Endothelial cell of umbilical vein (primary cell): ENCODE data around the gene PTPRD. TPM values are rescaled to one million over a fixed set of nuclear protein-coding genes. Genes with fewer than 3 reads are reported as not detected.

Experiments used
- BruUV-seq: library from RNA; stranded (reverse); fragments of 400-500 nt; replicated peaks from 2 replicates; lab custom pipeline; 2021; lab: Mats Ljungman, UMichigan
- CTCF ChIA-PET: fragments of 300-600, 350-600 bp; sonication (Branson Sonifier 250); formaldehyde crosslinking; loops from one replicate; lab custom pipeline; 2021; ENCODE audit warnings: antibody characterized with exemption, inconsistent platforms; lab: Charles Lee
- POLR2A ChIA-PET: fragments of 300-600, 350-600 bp; sonication (Branson Sonifier 250); formaldehyde crosslinking; loops from one replicate; lab custom pipeline; 2021; ENCODE audit warnings: antibody characterized with exemption, inconsistent platforms; lab: Charles Lee
- DNase-seq: peaks from one replicate; pipeline ENCODE4 v3.0.0-alpha.2; 2011; ENCODE audit warnings: low read depth, low spot score
- FAIRE-seq: peaks from 2 replicates; lab custom pipeline; 2011; peaks lifted over from hg19 to GRCh38; lab: Jason Lieb, UNC
- H2AFZ ChIP-seq: 2 replicates; pipeline ENCODE4 v1.6.0; 2012; ENCODE audit warnings: low read depth, low read length, control low read depth, inconsistent platforms
- H3K27ac ChIP-seq: 2 replicates; pipeline ENCODE4 v1.5.1; 2011; ENCODE audit warnings: low read depth, mild to moderate bottlenecking, control low read depth, low read length, moderate library complexity; ENCODE audit not compliant: insufficient read depth
- H3K27me3 ChIP-seq, 2 experiments: 2 replicates each; pipeline versions ENCODE4 v1.6.0 to v1.6.1; 2011; ENCODE audit warnings: low read length in 2 of 2, mixed read lengths in 1 of 2; ENCODE audit not compliant: control insufficient read depth in 2 of 2, insufficient read depth in 2 of 2
- H3K36me3 ChIP-seq, 2 experiments: 2 replicates in 1 of 2; 3 replicates in 1 of 2; pipeline ENCODE4 v1.5.1; 2011; ENCODE audit warnings: low read length in 2 of 2, mild to moderate bottlenecking in 1 of 2, moderate library complexity in 1 of 2; ENCODE audit not compliant: control insufficient read depth in 2 of 2, insufficient read depth in 2 of 2; ENCODE audit errors: extremely low read depth in 1 of 2
- H3K4me1 ChIP-seq: 3 replicates; pipeline ENCODE4 v1.5.1; 2011; ENCODE audit warnings: mild to moderate bottlenecking, low read length; ENCODE audit not compliant: control insufficient read depth, insufficient read depth; ENCODE audit errors: extremely low read depth
- H3K4me2 ChIP-seq: 2 replicates; pipeline ENCODE4 v1.6.1; 2011; ENCODE audit warnings: low read length, control low read depth, mixed read lengths; ENCODE audit not compliant: insufficient read depth
- H3K4me3 ChIP-seq, 3 experiments: fragments of 200-600 bp in 1 of 3; sonication (generic), shearing (Covaris generic) in 1 of 3; replicated peaks in 1 of 3; 2 replicates each; pipeline ENCODE4 v1.5.1; 2011 to 2016; ENCODE audit warnings: control low read depth in 3 of 3, low read length in 3 of 3, mild to moderate bottlenecking in 2 of 3, inconsistent platforms in 1 of 3, low read depth in 1 of 3, moderate library complexity in 1 of 3; ENCODE audit not compliant: insufficient read depth in 1 of 3
- H3K79me2 ChIP-seq: 2 replicates; pipeline ENCODE4 v1.6.0; 2012; ENCODE audit warnings: low read length, inconsistent platforms; ENCODE audit not compliant: control insufficient read depth, insufficient read depth
- H3K9ac ChIP-seq: replicated peaks from 2 replicates; pipeline ENCODE3; 2011; ENCODE audit warnings: low read length, control low read depth; ENCODE audit not compliant: insufficient read depth; ENCODE audit errors: extremely low read depth
- H3K9me1 ChIP-seq: replicated peaks from 3 replicates; pipeline ENCODE4 v1.6.0; 2011; ENCODE audit warnings: mild to moderate bottlenecking, low read length; ENCODE audit not compliant: control insufficient read depth, insufficient read depth; ENCODE audit errors: extremely low read depth
- H3K9me3 ChIP-seq: replicated peaks from 2 replicates; pipeline ENCODE4 v1.5.1; 2012; ENCODE audit warnings: low read length, inconsistent platforms; ENCODE audit not compliant: control insufficient read depth, insufficient read depth
- H4K20me1 ChIP-seq: replicated peaks from 2 replicates; pipeline ENCODE3; 2011; ENCODE audit warnings: mild to moderate bottlenecking, low read length; ENCODE audit not compliant: control insufficient read depth, insufficient read depth; ENCODE audit errors: extremely low read depth
- CTCF ChIP-seq, 2 donors: IDR thresholded peaks; 1 replicate in 1 of 2; 2 replicates in 1 of 2; pipeline ENCODE4 v1.5.1; 2011; ENCODE audit warnings: low read length in 2 of 2, mild to moderate bottlenecking in 2 of 2, moderate library complexity in 2 of 2, control low read depth in 1 of 2, inconsistent platforms in 1 of 2, low read depth in 1 of 2; ENCODE audit not compliant: insufficient read depth in 1 of 2; ENCODE audit errors: extremely low read depth in 1 of 2
- EZH2 ChIP-seq: IDR thresholded peaks from 2 replicates; pipeline ENCODE4 v1.6.1; 2012; ENCODE audit warnings: borderline replicate concordance, low read depth, mild to moderate bottlenecking, moderate library complexity, low read length, inconsistent platforms; ENCODE audit not compliant: severe bottlenecking
- FOS ChIP-seq: IDR thresholded peaks from 2 replicates; pipeline ENCODE4 v1.6.1; 2011; ENCODE audit warnings: mild to moderate bottlenecking, low read length, moderate library complexity, borderline replicate concordance; ENCODE audit not compliant: insufficient read depth
- GATA2 ChIP-seq: IDR thresholded peaks from 2 replicates; pipeline ENCODE4 v1.7.0; 2011; ENCODE audit warnings: low read depth, mild to moderate bottlenecking, moderate library complexity, mixed read lengths, low read length; ENCODE audit not compliant: insufficient read length, insufficient read depth
- JUN ChIP-seq: IDR thresholded peaks from 2 replicates; pipeline ENCODE4 v1.6.1; 2011; ENCODE audit warnings: borderline replicate concordance, low read depth; ENCODE audit not compliant: insufficient read length, insufficient read depth
- MAX ChIP-seq: IDR thresholded peaks from 2 replicates; pipeline ENCODE4 v1.6.1; 2011; ENCODE audit not compliant: insufficient read depth, insufficient read length
- MYC ChIP-seq: IDR thresholded peaks from one replicate; pipeline ENCODE4 v1.6.1; 2011; ENCODE audit warnings: mild to moderate bottlenecking, low read depth, low read length
- POLR2A ChIP-seq: IDR thresholded peaks from 2 replicates; pipeline ENCODE4 v1.6.1; 2012; ENCODE audit warnings: low read depth, mild to moderate bottlenecking, control low read depth, low read length
- POLR2AphosphoS5 ChIP-seq: IDR thresholded peaks from 2 replicates; pipeline ENCODE4 v1.6.1; 2012; ENCODE audit warnings: low read depth, mild to moderate bottlenecking, control low read depth, low read length, moderate library complexity; ENCODE audit not compliant: insufficient read depth
- dilution Hi-C: fragments of 300-500 bp; cut with MboI; formaldehyde crosslinking; loops from one replicate; pipeline ENCODE4 v1.15.0; 2019; ENCODE audit warnings: low sequenced_read_pairs; ENCODE audit not compliant: extremely low pct_ligation_motif_present
- intact Hi-C: fragments of 100-400 bp; cut with micrococcal nuclease; formaldehyde crosslinking; loops from one replicate; pipeline ENCODE4 v1.10.0; 2022
- polyA plus RNA-seq, 4 experiments: library from polyadenylated mRNA; depleted of rRNA in 3 of 4; stranded (reverse) in 3 of 4; unstranded in 1 of 4; fragments of >200 nt; gene quantifications; 2 replicates each; pipeline versions ENCODE4 v1.2.1 to v1.2.3, GENCODE V29; 2011 to 2012; ENCODE audit warnings: missing spikeins in 1 of 4
- total RNA-seq: library from RNA; stranded (reverse); gene quantifications from 2 replicates; pipeline ENCODE4 v1.2.3, GENCODE V29; 2021

PTPRD gene
- total and polyA plus RNA-seq, 2 donors (not counting 3 experiments of a cell fraction or from before 2014, with no cell fraction given) = 5.5 to 5.7 TPM

- Histone ChIP-seq H3K4me3 (no peak overlapping the region), H3K9me1 (no peaks in the 10 kb centered on the region), H3K27me3 (no peaks in the 10 kb centered on the region), H3K27ac (no peak overlapping the region), H3K36me3 (no peaks in the 10 kb centered on the region), H3K4me2 (no peak overlapping the region), H2AFZ (no peak overlapping the region), H3K79me2 (no peaks in the 10 kb centered on the region), H3K4me1 (no peaks in the 10 kb centered on the region), H3K9ac (no peak overlapping the region), H4K20me1 (no peaks in the 10 kb centered on the region), H3K9me3 (no peaks in the 10 kb centered on the region)
- CTCF ChIA-PET = interaction anchor here (1.2 kb wide), 1 partner anchor 84 kb away, joined by 3 read pairs; no protein-coding TSS in a partner anchor
- POLR2A ChIA-PET = no interaction called here
- DNase-seq (no peak), FAIRE-seq (no peak)
- TF ChIP-seq JUN (no peak), EZH2 (no peak), POLR2AphosphoS5 (no peak), CTCF (IDR thresholded peaks at IDR 0.05; ENCODE audit: extremely low read depth in 1 of 2, insufficient read depth in 1 of 2, low read depth in 1 of 2, low read length in 2 of 2) (no peak), POLR2A (no peak), FOS (no peak), GATA2 (no peak), MAX (no peak), MYC (no peak)
- dilution Hi-C loops = no loop called here
- intact Hi-C loops = no loop called here
- BruUV-seq = no TSS peak
Measured at GRCh38 chr9:10026443-10026984, 586.3 kb downstream of the PTPRD start.
